GM12878 (cell line): ENCODE data around the gene DMKN. TPM values are rescaled to one million over a fixed set of nuclear protein-coding genes. Genes with fewer than 3 reads are reported as not detected.
A peak's percentile ranks its signal among the peaks of the same experiment; 100 is the strongest.

Experiments used
- ATF7 ChIP-seq: fragments of 450-650 bp; IDR thresholded peaks from 2 replicates; pipeline ENCODE4 v1.6.1; 2016; ENCODE audit warnings: low read depth, mild to moderate bottlenecking
- BHLHE40 ChIP-seq, 2 experiments: fragments of 450-650 bp in 1 of 2; IDR thresholded peaks; 2 replicates each; pipeline ENCODE4 v1.6.1; 2011 to 2017; ENCODE audit warnings: low read depth in 2 of 2, borderline replicate concordance in 1 of 2, improper control_type of control experiment in 1 of 2, low read length in 1 of 2, mild to moderate bottlenecking in 1 of 2
- BMI1 ChIP-seq: fragments of 450-650 bp; IDR thresholded peaks from 2 replicates; pipeline ENCODE4 v1.6.1; 2016; ENCODE audit warnings: mild to moderate bottlenecking, moderate library complexity, borderline replicate concordance
- CBX3 ChIP-seq: fragments of 200-600 bp; sonication (generic); IDR thresholded peaks from 2 replicates; pipeline ENCODE4 v1.6.1; 2016; ENCODE audit warnings: low read depth, borderline replicate concordance
- CEBPB ChIP-seq, 2 experiments: fragments of 150-350 bp in 1 of 2; IDR thresholded peaks; 2 replicates each; pipeline ENCODE4 v1.6.1; 2012 to 2014; ENCODE audit warnings: low read depth in 2 of 2, low read length in 2 of 2, borderline replicate concordance in 1 of 2, inconsistent platforms in 1 of 2
- FOXK2 ChIP-seq: fragments of 450-650 bp; IDR thresholded peaks from 2 replicates; pipeline ENCODE4 v1.6.1; 2017; ENCODE audit warnings: mild to moderate bottlenecking, moderate library complexity
- HDGF ChIP-seq: fragments of 450-650 bp; IDR thresholded peaks from 2 replicates; pipeline ENCODE4 v1.6.1; 2016; ENCODE audit warnings: antibody characterized with exemption
- JUNB ChIP-seq: IDR thresholded peaks from 2 replicates; pipeline ENCODE4 v1.6.1; 2016; ENCODE audit warnings: antibody characterized with exemption, mild to moderate bottlenecking
- KAT2A ChIP-seq: conservative IDR thresholded peaks from 2 replicates; pipeline ENCODE4 v1.6.1; 2011; ENCODE audit warnings: low read depth, low read length; ENCODE audit not compliant: control insufficient read depth
- MEF2B ChIP-seq: fragments of 450-650 bp; IDR thresholded peaks from 2 replicates; pipeline ENCODE4 v1.6.1; 2018; ENCODE audit warnings: mild to moderate bottlenecking, moderate library complexity; ENCODE audit not compliant: partially characterized antibody, poor library complexity, severe bottlenecking
- NBN ChIP-seq: fragments of 450-650 bp; IDR thresholded peaks from 2 replicates; pipeline ENCODE4 v1.6.1; 2016
- SMC3 ChIP-seq: IDR thresholded peaks from 2 replicates; pipeline ENCODE4 v1.6.1; 2011; ENCODE audit warnings: low read length, improper control_type of control experiment, borderline replicate concordance
- SREBF2 ChIP-seq: IDR thresholded peaks from 2 replicates; pipeline ENCODE4 v1.6.1; 2012; ENCODE audit warnings: mild to moderate bottlenecking, low read length
- STAT3 ChIP-seq: IDR thresholded peaks from 2 replicates; pipeline ENCODE4 v1.6.1; 2011; ENCODE audit warnings: low read depth, low read length, improper control_type of control experiment
- TAF1 ChIP-seq: IDR thresholded peaks from 2 replicates; pipeline ENCODE4 v1.6.1; 2011; ENCODE audit warnings: mild to moderate bottlenecking, low read depth, low read length, borderline replicate concordance
- TCF12 ChIP-seq: IDR thresholded peaks from 2 replicates; pipeline ENCODE4 v1.6.1; 2011; ENCODE audit warnings: low read depth, mild to moderate bottlenecking, low read length
- ZNF207 ChIP-seq: fragments of 450-650 bp; IDR thresholded peaks from 2 replicates; pipeline ENCODE4 v1.6.1; 2014; ENCODE audit warnings: antibody characterized with exemption, mild to moderate bottlenecking, borderline replicate concordance
- polyA plus RNA-seq, 11 experiments: library from polyadenylated mRNA; depleted of rRNA in 4 of 11; unstranded in 6 of 11; stranded (reverse) in 5 of 11; fragments of >200 nt; fragmentation: Nextera tagmentation in 4 of 11; fragmentation: Illumina TruSeq in 1 of 11; extraction: Ambion mirVana in 4 of 11; extraction: Trizol in 1 of 11; gene quantifications; 1 replicate in 1 of 11; 2 replicates in 10 of 11; pipeline versions ENCODE4 v1.2.1 to v1.2.3, GENCODE V29; 2011 to 2016; ENCODE audit warnings: inconsistent platforms in 2 of 11, missing spikeins in 2 of 11, low read depth in 1 of 11
- total RNA-seq, 4 experiments: library from RNA; depleted of rRNA in 3 of 4; stranded (reverse); fragments of >200 nt in 3 of 4; fragmentation: Illumina TruSeq in 1 of 4; extraction: Trizol in 1 of 4; gene quantifications; 2 replicates each; pipeline versions ENCODE4 v1.2.1 to v1.2.3, GENCODE V29; 2013 to 2021
- TF ChIP-seq, protein P1 (sequence below): fragments of 450-650 bp; IDR thresholded peaks from 2 replicates; pipeline ENCODE4 v1.6.1; 2018; ENCODE audit warnings: mild to moderate bottlenecking, low read depth, moderate library complexity; ENCODE audit not compliant: partially characterized antibody
- TF ChIP-seq, protein P2 (sequence below): IDR thresholded peaks from 2 replicates; pipeline ENCODE4 v1.6.1; 2011; ENCODE audit warnings: borderline replicate concordance, low read depth, mild to moderate bottlenecking, moderate library complexity, mixed read lengths, low read length; ENCODE audit not compliant: insufficient read depth; ENCODE audit errors: extremely low read length

DMKN gene
- total and polyA plus RNA-seq, 10 of the 15 experiments (the other 5 are each of a cell fraction or from before 2014, with no cell fraction given): 36.4 to 114 (median 58.6) TPM

DNA sequence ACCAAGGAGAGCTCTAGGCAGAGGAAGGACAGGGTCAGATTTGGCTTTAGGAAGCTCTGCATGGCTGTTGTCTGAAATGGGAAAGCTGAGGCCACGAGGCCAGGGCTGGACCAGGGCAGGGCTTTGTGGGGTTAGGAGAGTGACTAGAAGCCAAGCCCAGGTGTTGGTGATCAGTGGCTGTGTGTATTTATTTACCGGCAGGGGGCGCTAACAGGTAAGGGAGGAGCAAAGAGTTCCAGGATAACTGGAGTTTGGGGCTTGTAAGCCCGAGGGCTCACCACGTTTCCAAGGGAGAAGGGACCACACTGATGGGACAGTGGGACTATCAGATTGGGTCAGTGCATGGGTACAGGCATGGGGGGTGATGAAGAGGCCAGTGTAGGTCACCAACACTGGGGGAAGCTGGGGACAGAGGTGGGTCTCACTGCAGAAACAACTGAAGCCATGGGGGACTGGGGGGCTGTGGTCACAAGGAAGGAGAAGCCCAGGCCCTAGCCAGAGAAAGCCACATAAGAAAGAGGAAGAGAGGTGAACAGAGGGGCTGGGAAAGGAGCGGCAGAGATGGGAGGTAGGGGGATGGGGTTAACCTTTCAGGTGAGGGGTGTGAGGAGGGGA lies 35.8 kb upstream of the DMKN start (continued):
- TF ChIP-seq, protein P1, sequence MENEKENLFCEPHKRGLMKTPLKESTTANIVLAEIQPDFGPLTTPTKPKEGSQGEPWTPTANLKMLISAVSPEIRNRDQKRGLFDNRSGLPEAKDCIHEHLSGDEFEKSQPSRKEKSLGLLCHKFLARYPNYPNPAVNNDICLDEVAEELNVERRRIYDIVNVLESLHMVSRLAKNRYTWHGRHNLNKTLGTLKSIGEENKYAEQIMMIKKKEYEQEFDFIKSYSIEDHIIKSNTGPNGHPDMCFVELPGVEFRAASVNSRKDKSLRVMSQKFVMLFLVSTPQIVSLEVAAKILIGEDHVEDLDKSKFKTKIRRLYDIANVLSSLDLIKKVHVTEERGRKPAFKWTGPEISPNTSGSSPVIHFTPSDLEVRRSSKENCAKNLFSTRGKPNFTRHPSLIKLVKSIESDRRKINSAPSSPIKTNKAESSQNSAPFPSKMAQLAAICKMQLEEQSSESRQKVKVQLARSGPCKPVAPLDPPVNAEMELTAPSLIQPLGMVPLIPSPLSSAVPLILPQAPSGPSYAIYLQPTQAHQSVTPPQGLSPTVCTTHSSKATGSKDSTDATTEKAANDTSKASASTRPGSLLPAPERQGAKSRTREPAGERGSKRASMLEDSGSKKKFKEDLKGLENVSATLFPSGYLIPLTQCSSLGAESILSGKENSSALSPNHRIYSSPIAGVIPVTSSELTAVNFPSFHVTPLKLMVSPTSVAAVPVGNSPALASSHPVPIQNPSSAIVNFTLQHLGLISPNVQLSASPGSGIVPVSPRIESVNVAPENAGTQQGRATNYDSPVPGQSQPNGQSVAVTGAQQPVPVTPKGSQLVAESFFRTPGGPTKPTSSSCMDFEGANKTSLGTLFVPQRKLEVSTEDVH: no peak
- 0 out of 2 replicates have a peak, but pooled peaks have one; percentile 44 for TF ChIP-seq NBN
- TF ChIP-seq FOXK2: no peak
- TF ChIP-seq TAF1: no peak
- TF ChIP-seq STAT3: no peak
- 0 out of 2 replicates have a peak, but pooled peaks have one; percentile 56 for TF ChIP-seq HDGF
- no peak for TF ChIP-seq CBX3
- TF ChIP-seq BHLHE40 (IDR thresholded peaks at IDR 0.05; ENCODE audit: borderline replicate concordance in 1 of 2, low read depth in 2 of 2, low read length in 1 of 2): no peak
- TF ChIP-seq KAT2A: no peak
- TF ChIP-seq, protein P2, sequence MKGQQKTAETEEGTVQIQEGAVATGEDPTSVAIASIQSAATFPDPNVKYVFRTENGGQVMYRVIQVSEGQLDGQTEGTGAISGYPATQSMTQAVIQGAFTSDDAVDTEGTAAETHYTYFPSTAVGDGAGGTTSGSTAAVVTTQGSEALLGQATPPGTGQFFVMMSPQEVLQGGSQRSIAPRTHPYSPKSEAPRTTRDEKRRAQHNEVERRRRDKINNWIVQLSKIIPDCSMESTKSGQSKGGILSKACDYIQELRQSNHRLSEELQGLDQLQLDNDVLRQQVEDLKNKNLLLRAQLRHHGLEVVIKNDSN: no peak
- TF ChIP-seq BMI1: no peak
- TF ChIP-seq ZNF207: no peak
- no peak for TF ChIP-seq MEF2B
- TF ChIP-seq ATF7: no peak
- no peak for TF ChIP-seq TCF12
- no peak for TF ChIP-seq SREBF2
- no peak for TF ChIP-seq JUNB
- peak; percentile 71 for TF ChIP-seq SMC3
- no peak for TF ChIP-seq CEBPB (IDR thresholded peaks at IDR 0.05; ENCODE audit: borderline replicate concordance in 1 of 2, low read depth in 2 of 2, low read length in 2 of 2)
